MM.1S (cell line): ENCODE measurements around the gene DOK4.

Experiments
- DNase-seq: peaks from one replicate; pipeline ENCODE4 v3.0.0-alpha.2; 2015
- H2AFZ ChIP-seq: fragments of 300-600 bp; sonication (generic); 2 replicates; pipeline ENCODE4 v1.6.0; 2016; ENCODE audit warnings: antibody characterized with exemption, low read length
- H3F3A ChIP-seq: fragments of 300-600 bp; sonication (generic); 2 replicates; pipeline ENCODE4 v1.6.1; 2016; ENCODE audit warnings: mild to moderate bottlenecking, antibody characterized with exemption, low read length, moderate library complexity, mixed read lengths; ENCODE audit not compliant: insufficient read depth
- H3K27ac ChIP-seq: fragments of 300-600 bp; sonication (generic); 2 replicates; pipeline ENCODE4 v1.5.1; 2016; ENCODE audit warnings: mild to moderate bottlenecking, low read length
- H3K27me3 ChIP-seq: fragments of 300-600 bp; sonication (generic); replicated peaks from 2 replicates; pipeline ENCODE4 v1.6.0; 2016; ENCODE audit warnings: low read length; ENCODE audit not compliant: insufficient read depth
- H3K36me3 ChIP-seq: fragments of 300-600 bp; sonication (generic); replicated peaks from 2 replicates; pipeline ENCODE4 v1.6.1; 2016; ENCODE audit warnings: mild to moderate bottlenecking, low read length, mixed read lengths; ENCODE audit not compliant: insufficient read depth
- H3K4me1 ChIP-seq: fragments of 300-600 bp; sonication (generic); 2 replicates; pipeline ENCODE4 v1.6.1; 2016; ENCODE audit warnings: low read length, mixed read lengths
- H3K4me2 ChIP-seq: fragments of 300-600 bp; sonication (generic); 2 replicates; pipeline ENCODE4 v1.6.0; 2016; ENCODE audit warnings: low read depth, low read length
- H3K4me3 ChIP-seq: fragments of 300-600 bp; sonication (generic); 2 replicates; pipeline ENCODE4 v1.5.1; 2016; ENCODE audit warnings: low read length, mixed read lengths
- H3K79me2 ChIP-seq: fragments of 300-600 bp; sonication (generic); 2 replicates; pipeline ENCODE4 v1.6.1; 2016; ENCODE audit warnings: mixed run types, low read length, mixed read lengths
- H3K9ac ChIP-seq: fragments of 300-600 bp; sonication (generic); 2 replicates; pipeline ENCODE4 v1.6.1; 2016; ENCODE audit warnings: low read length, mixed read lengths
- H3K9me2 ChIP-seq: fragments of 300-600 bp; sonication (generic); replicated peaks from 2 replicates; pipeline ENCODE4 v1.6.1; 2016; ENCODE audit warnings: mild to moderate bottlenecking, low read length, mixed read lengths; ENCODE audit not compliant: insufficient read depth
- H3K9me3 ChIP-seq: fragments of 300-600 bp; sonication (generic); replicated peaks from 2 replicates; pipeline ENCODE4 v1.6.1; 2016; ENCODE audit warnings: mild to moderate bottlenecking, low read length, mixed read lengths; ENCODE audit not compliant: insufficient read depth
- H4K20me1 ChIP-seq: fragments of 300-600 bp; sonication (generic); 2 replicates; pipeline ENCODE4 v1.6.1; 2016; ENCODE audit warnings: mild to moderate bottlenecking, low read length, moderate library complexity, mixed read lengths; ENCODE audit not compliant: insufficient read depth
- EZH2 ChIP-seq: fragments of 300-600 bp; sonication (generic); optimal IDR thresholded peaks from 2 replicates; pipeline ENCODE3; 2017; ENCODE audit warnings: low read depth, mild to moderate bottlenecking, antibody characterized with exemption, low read length, mixed read lengths
- EZH2phosphoT487 ChIP-seq: fragments of 300-600 bp; sonication (generic); IDR thresholded peaks from 2 replicates; pipeline ENCODE4 v1.6.1; 2018; ENCODE audit warnings: antibody characterized with exemption, low read length
- TF ChIP-seq, protein P1 (sequence below): fragments of 300-600 bp; sonication (generic); IDR thresholded peaks from 2 replicates; pipeline ENCODE4 v1.5.1; 2016; ENCODE audit warnings: antibody characterized with exemption, low read length, mixed read lengths

Gene DOK4

DNA sequence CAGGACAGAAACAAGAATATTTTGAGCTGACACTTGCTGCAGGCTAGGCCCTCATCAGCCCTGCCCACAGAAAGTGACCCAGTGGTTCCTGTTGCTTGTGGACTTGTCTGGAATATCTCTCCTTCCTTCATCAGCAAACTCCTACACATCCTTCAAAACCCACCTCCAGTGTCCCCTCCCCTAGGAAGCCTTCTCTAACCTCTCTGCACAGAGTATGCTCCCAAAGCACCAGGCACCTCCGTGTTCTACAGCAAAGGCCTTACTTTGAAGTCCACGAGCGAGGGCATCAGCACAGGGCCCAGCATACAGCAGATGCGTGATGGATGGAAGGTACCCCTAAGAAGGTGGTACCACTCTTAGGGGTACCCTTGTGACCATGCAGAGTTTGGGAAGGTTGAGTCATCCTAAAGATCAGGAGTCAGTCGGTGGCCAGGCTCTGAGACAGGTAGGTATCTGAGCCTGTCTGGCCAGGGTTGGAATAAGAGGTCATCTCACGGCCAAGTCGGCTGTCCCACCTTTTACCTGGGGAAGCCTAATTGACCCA lies 48.1 kb upstream of the DOK4 start:
- Histone ChIP-seq H3K27ac (no peak overlapping the region), H3K9me2 (no peaks in the 10 kb centered on the region), H3K9me3 (no peaks in the 10 kb centered on the region), H3K4me3 (no peak overlapping the region), H3K27me3 (no peaks in the 10 kb centered on the region), H2AFZ (no peak overlapping the region), H3K4me2 (peak overlapping the region; percentile 91; the same call in 1 of the 2 replicates), H3F3A (peaks cover 25% of the 10 kb centered on the region), H3K9ac (no peak overlapping the region), H4K20me1 (no peaks in the 10 kb centered on the region), H3K4me1 (peaks cover 29% of the 10 kb centered on the region), H3K36me3 (no peaks in the 10 kb centered on the region), H3K79me2 (peaks cover 27% of the 10 kb centered on the region)
- no peak for DNase-seq
- no peak for TF ChIP-seq EZH2phosphoT487
- no peak for TF ChIP-seq EZH2

GRCh38 chr16:57533431-57534336 lies 47.4 kb upstream of the DOK4 start:
- no peak overlapping the region for H3K9ac ChIP-seq
- no peaks in the 10 kb centered on the region for H3K9me2 ChIP-seq
- peak overlapping the region; percentile 14; the same call in 1 of the 2 replicates for H3K4me2 ChIP-seq
- no peak overlapping the region for H3K4me3 ChIP-seq
- no peak overlapping the region for H2AFZ ChIP-seq
- TF ChIP-seq, protein P1, sequence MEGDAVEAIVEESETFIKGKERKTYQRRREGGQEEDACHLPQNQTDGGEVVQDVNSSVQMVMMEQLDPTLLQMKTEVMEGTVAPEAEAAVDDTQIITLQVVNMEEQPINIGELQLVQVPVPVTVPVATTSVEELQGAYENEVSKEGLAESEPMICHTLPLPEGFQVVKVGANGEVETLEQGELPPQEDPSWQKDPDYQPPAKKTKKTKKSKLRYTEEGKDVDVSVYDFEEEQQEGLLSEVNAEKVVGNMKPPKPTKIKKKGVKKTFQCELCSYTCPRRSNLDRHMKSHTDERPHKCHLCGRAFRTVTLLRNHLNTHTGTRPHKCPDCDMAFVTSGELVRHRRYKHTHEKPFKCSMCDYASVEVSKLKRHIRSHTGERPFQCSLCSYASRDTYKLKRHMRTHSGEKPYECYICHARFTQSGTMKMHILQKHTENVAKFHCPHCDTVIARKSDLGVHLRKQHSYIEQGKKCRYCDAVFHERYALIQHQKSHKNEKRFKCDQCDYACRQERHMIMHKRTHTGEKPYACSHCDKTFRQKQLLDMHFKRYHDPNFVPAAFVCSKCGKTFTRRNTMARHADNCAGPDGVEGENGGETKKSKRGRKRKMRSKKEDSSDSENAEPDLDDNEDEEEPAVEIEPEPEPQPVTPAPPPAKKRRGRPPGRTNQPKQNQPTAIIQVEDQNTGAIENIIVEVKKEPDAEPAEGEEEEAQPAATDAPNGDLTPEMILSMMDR: no peak
- TF ChIP-seq EZH2 (no peak), EZH2phosphoT487 (no peak)
- H3K27ac ChIP-seq: no peak overlapping the region
- H3F3A ChIP-seq: peaks cover 18% of the 10 kb centered on the region
- H3K9me3 ChIP-seq: no peaks in the 10 kb centered on the region
- H3K4me1 ChIP-seq: peaks cover 25% of the 10 kb centered on the region
- no peaks in the 10 kb centered on the region for H4K20me1 ChIP-seq
- peaks cover 27% of the 10 kb centered on the region for H3K79me2 ChIP-seq
- no peaks in the 10 kb centered on the region for H3K36me3 ChIP-seq
- no peak for DNase-seq
- no peaks in the 10 kb centered on the region for H3K27me3 ChIP-seq

DNA sequence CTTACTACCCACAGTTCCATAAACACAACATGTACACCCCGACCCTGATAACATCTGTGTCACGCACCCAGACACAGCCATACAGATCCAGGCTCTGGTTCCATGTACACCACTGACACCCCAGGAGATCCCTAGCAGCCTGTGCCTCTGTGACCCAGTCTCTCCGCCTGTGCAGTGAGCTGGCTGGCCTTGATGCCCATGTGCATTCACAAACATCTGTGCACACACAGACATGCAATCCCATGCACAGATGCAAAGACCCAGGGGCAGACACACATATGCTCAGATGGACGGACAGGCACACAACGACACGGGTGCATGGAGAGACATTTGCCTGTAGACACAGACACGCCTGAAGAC lies 46.0 kb upstream of the DOK4 start:
- no peaks in the 10 kb centered on the region for H3K9me2 ChIP-seq
- TF ChIP-seq, protein P1: no peak
- TF ChIP-seq EZH2 (no peak), EZH2phosphoT487 (no peak)
- H3K9me3 ChIP-seq: no peaks in the 10 kb centered on the region
- peaks cover 27% of the 10 kb centered on the region for H3K79me2 ChIP-seq
- no peak for DNase-seq
- H3K36me3 ChIP-seq: no peaks in the 10 kb centered on the region
- no peaks in the 10 kb centered on the region for H4K20me1 ChIP-seq
- H3F3A ChIP-seq: peaks cover 6% of the 10 kb centered on the region
- H3K27me3 ChIP-seq: no peaks in the 10 kb centered on the region
- no peak overlapping the region for H2AFZ ChIP-seq
- H3K4me1 ChIP-seq: peaks cover 10% of the 10 kb centered on the region
- no peak overlapping the region for H3K9ac ChIP-seq
- no peak overlapping the region for H3K4me2 ChIP-seq
- H3K27ac ChIP-seq: no peak overlapping the region
- H3K4me3 ChIP-seq: no peak overlapping the region
